Measurements from ENCODE around the gene SCAPER. TPM values are rescaled to one million over a fixed set of nuclear protein-coding genes. Genes with fewer than 3 reads are reported as not detected.

SCAPER gene
- total and polyA plus RNA-seq, 10 of the 15 experiments (the other 5 are each of a cell fraction or from before 2014, with no cell fraction given) = 1.0 to 7.7 (median 3.9) TPM

DNA sequence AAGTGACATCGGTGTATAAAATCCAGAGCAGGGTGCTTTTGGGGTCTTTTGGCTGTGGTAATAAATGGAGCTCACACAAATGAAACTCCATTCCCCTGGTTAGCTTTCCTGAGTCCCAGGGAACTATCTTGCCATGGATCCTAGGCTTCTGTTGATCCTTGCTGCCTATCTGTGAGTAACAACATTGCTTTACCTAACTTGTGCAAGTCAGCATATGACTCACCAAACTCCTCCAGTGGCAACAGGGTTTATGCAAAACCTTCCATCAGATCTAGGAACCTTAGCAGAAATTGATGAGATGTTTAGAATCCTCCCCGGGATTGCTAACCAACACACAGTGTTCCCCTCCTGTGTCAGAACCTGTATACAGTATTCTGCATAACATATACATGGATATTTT, 105.4 kb downstream of the SCAPER start:
- ChIA-PET POLR2A (no interaction called here), SMC1A (ENCODE audit: uncharacterized antibody, unreplicated experiment) (no interaction called here), RAD21 (ENCODE audit: unreplicated experiment) (no interaction called here), CTCF (interaction anchor here (1.2 kb wide), 1 partner anchor 608 kb away, joined by 3 read pairs; no protein-coding TSS in a partner anchor)
- FAIRE-seq (no peak), DNase-seq (ENCODE audit: low read depth, low spot score) (no peak), ATAC-seq (no peak)
- H3K9me3 ChIP-seq (replicated peaks; ENCODE audit: control insufficient read depth, insufficient read depth, low read length) = no peaks in the 10 kb centered on the region
- no peak overlapping the region for H3K4me3 ChIP-seq
- intact Hi-C loops (cut with micrococcal nuclease; ENCODE audit: unreplicated experiment) = no loop called here
- no peaks in the 10 kb centered on the region for H3K79me2 ChIP-seq (ENCODE audit: control insufficient read depth, insufficient read depth, low read length)
- H3K4me2 ChIP-seq (ENCODE audit: control insufficient read depth, insufficient read depth) = no peak overlapping the region
- H4K20me1 ChIP-seq (ENCODE audit: control insufficient read depth, insufficient read depth) = no peaks in the 10 kb centered on the region
- in situ Hi-C loops (cut with MboI) = no loop called here
- H3K36me3 ChIP-seq (ENCODE audit: control insufficient read depth in 2 of 2, insufficient read depth in 2 of 2, low read length in 1 of 2) = peaks cover 0 to 2% of the 10 kb centered on the region in 2 experiments; a peak in 1 of 4 replicates
- H2AFZ ChIP-seq (ENCODE audit: control insufficient read depth, low read depth, low read length) = no peak overlapping the region
- H3K27me3 ChIP-seq (replicated peaks in 1 of 2; ENCODE audit: control insufficient read depth in 2 of 2, insufficient read depth in 2 of 2, low read length in 1 of 2) = no peaks in the 10 kb centered on the region
- 98% methylated on average over 2 of the region's 2 CpGs for WGBS (ENCODE audit: insufficient coverage, insufficient replicate concordance, low lambda C conversion rate, missing lambda C conversion rate)
- no TSS peak for BruUV-seq (replicated peaks)
- H3K9ac ChIP-seq (ENCODE audit: control insufficient read depth, insufficient read depth, low read length) = no peak overlapping the region
- no peaks in the 10 kb centered on the region for H3K4me1 ChIP-seq (ENCODE audit: control insufficient read depth, insufficient read depth, low read length)
- H3K27ac ChIP-seq (ENCODE audit: control insufficient read depth, insufficient read depth) = no peak overlapping the region
- TF ChIP-seq HDAC2 (IDR thresholded peaks at IDR 0.05) (no peak), LARP7 (IDR thresholded peaks at IDR 0.05) (no peak), BCLAF1 (IDR thresholded peaks at IDR 0.05) (no peak), EGR1 (IDR thresholded peaks at IDR 0.05; ENCODE audit: borderline replicate concordance in 1 of 2, low read depth in 2 of 2, low read length in 2 of 2) (no peak), MLLT1 (IDR thresholded peaks at IDR 0.05) (no peak), MEF2A (IDR thresholded peaks at IDR 0.05; ENCODE audit: insufficient read depth, low read depth, low read length) (no peak), NR2F1 (conservative IDR thresholded peaks at IDR 0.05) (no peak), ZZZ3 (IDR thresholded peaks at IDR 0.05; ENCODE audit: control insufficient read depth, insufficient read length, low read depth) (no peak), SMAD1 (IDR thresholded peaks at IDR 0.05; ENCODE audit: low read depth, partially characterized antibody) (no peak), PAX5 (IDR thresholded peaks at IDR 0.05; ENCODE audit: borderline replicate concordance, low read depth, low read length) (no peak), CBFB (IDR thresholded peaks at IDR 0.05; ENCODE audit: low read depth) (no peak), E4F1 (IDR thresholded peaks at IDR 0.05; ENCODE audit: borderline replicate concordance, partially characterized antibody) (no peak), SMC3 (IDR thresholded peaks at IDR 0.05; ENCODE audit: borderline replicate concordance, low read length) (no peak), EP300 (IDR thresholded peaks at IDR 0.05; ENCODE audit: borderline replicate concordance in 1 of 2, control insufficient read depth in 1 of 2, low read depth in 2 of 2, low read length in 2 of 2) (no peak), WRNIP1 (IDR thresholded peaks at IDR 0.05; ENCODE audit: borderline replicate concordance, low read depth, low read length) (no peak), CREB1 (IDR thresholded peaks at IDR 0.05; ENCODE audit: low read depth) (no peak), TBL1XR1 (IDR thresholded peaks at IDR 0.05; ENCODE audit: low read depth, low read length) (no peak), TCF3 (IDR thresholded peaks at IDR 0.05; ENCODE audit: borderline replicate concordance, insufficient read depth, low read depth, low read length) (no peak)

Data from GM12878 (cell line).